Kidney (tissue), 14 donors: ENCODE results near the gene SCMH1. TPM values are rescaled to one million over a fixed set of nuclear protein-coding genes. Genes with fewer than 3 reads are reported as not detected.
A peak's percentile ranks its signal among the peaks of the same experiment; 100 is the strongest.

Experiments used
- DNase-seq, 5 donors: peaks; one replicate each; pipeline ENCODE4 v3.0.0-alpha.2; 2013 to 2020
- FAIRE-seq: peaks from 2 replicates; lab custom pipeline; 2012; peaks lifted over from hg19 to GRCh38; lab: Jason Lieb, UNC
- H3K27ac ChIP-seq, 2 donors: one replicate each; pipeline ENCODE4 v1.7.0; 2013; ENCODE audit warnings: low read depth in 2 of 2, low read length in 2 of 2, inconsistent platforms in 1 of 2
- H3K27me3 ChIP-seq: one replicate; pipeline ENCODE4 v1.7.1; 2013; ENCODE audit warnings: low read length, inconsistent platforms; ENCODE audit not compliant: control insufficient read depth, insufficient read depth
- H3K36me3 ChIP-seq, 3 donors: one replicate each; pipeline versions ENCODE4 v1.7.0 to v1.7.1; 2013; ENCODE audit warnings: low read length in 3 of 3, control low read depth in 1 of 3, inconsistent platforms in 1 of 3; ENCODE audit not compliant: insufficient read depth in 3 of 3, control insufficient read depth in 2 of 3
- H3K4me1 ChIP-seq, 3 donors: one replicate each; pipeline versions ENCODE4 v1.7.0 to v1.7.1; 2013; ENCODE audit warnings: low read length in 3 of 3, inconsistent platforms in 1 of 3, low read depth in 1 of 3; ENCODE audit not compliant: control insufficient read depth in 2 of 3, insufficient read depth in 2 of 3
- H3K4me3 ChIP-seq, 3 donors: one replicate each; pipeline versions ENCODE4 v1.7.0 to v1.8.1; 2013; ENCODE audit warnings: low read length in 3 of 3, control low read depth in 1 of 3, inconsistent platforms in 1 of 3
- H3K9ac ChIP-seq, 3 donors: one replicate each; pipeline versions ENCODE4 v1.7.0 to v1.7.1; 2013; ENCODE audit warnings: low read length in 3 of 3, control low read depth in 1 of 3, inconsistent platforms in 1 of 3
- H3K9me3 ChIP-seq, 3 donors: one replicate each; pipeline versions ENCODE4 v1.7.0 to v1.7.1; 2013; ENCODE audit warnings: low read length in 3 of 3, control low read depth in 1 of 3, inconsistent platforms in 1 of 3; ENCODE audit not compliant: control insufficient read depth in 2 of 3, insufficient read depth in 1 of 3
- intact Hi-C: fragments of 100-400 bp; cut with DNase I; formaldehyde crosslinking; loops from one replicate; pipeline ENCODE4 v1.11.1; 2022
- polyA plus RNA-seq: library from polyadenylated mRNA; stranded (reverse); fragments of 350-450 nt; fragmentation: Illumina TruSeq; extraction: RNeasy Lipid Tissue Mini Kit (QIAGEN cat#74804); gene quantifications from one replicate; pipeline ENCODE4 v1.2.3, GENCODE V29; 2014; ENCODE audit warnings: low read depth, low replicate concordance; ENCODE audit not compliant: insufficient read depth
- total RNA-seq: library from RNA; stranded (reverse); fragmentation: NEBNext Ultra II Directional; extraction: Animal tissue kit (Norgen Biotek cat#: 25700); gene quantifications from one replicate; pipeline ENCODE4 v1.2.1, GENCODE V29; 2021
- TF ChIP-seq, protein P1 (sequence below): IDR thresholded peaks from 3 replicates; pipeline ENCODE4 v1.5.1; 2012; ENCODE audit warnings: mild to moderate bottlenecking, moderate library complexity, borderline replicate concordance; ENCODE audit not compliant: insufficient read depth; ENCODE audit errors: extremely low read depth
- donor health status: control.
- donor health status: control.
- donor health status: control.
- donor health status: control.
- donor health status: control.
- donor health status: DM: yes; HTN: yes; CAD: no.
- donor health status: Normal renal cell carcinoma (clear cell type).

SCMH1 gene
- total and polyA plus RNA-seq, 2 donors from 2014 or later = 26.4 to 58.3 TPM

DNA sequence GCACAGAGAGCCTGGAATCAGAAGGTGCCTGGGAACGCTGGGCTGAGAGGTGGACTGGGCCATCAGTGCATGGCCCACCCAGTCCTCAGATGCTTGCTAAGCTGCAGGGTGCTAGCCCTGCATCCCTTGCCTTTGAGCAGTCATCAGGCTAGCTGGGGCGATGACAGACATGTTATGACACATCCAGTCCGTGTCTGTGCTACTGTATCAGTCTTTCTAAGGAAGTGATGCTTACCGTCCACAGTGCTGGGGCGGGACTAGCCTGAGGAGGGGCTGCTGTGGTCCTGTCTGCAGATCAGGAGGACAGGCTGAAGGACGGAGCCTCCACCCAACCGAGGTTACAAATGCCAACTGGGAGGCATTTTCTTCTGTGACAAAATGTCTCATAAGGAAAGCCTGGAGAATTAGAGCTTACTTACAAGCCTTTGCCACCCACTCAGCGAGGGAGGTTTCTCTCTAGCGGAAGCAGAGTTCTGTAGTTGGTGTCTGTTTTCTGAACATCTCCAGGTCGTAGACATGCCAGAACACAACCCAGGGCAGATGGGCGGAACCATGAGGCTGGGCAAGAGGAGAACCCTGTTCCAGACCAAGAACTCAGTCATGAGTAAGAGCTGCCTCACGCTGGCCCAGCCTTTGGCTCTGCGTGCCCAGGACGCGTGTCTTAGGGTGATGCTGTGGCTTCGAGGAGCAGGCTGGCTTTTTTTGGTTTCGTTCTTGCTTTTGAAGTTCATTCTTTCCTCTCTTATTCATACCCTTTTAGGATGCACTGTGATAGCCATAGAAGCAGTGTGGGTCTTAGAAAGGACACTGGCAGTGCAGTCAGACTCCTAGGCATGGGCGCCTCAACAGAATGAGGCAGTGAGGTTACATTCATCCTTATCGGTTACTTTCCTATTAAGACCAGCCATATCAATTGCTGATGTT, 234.9 kb downstream of the SCMH1 start:
- DNase-seq (no peak), FAIRE-seq (no peak)
- Histone ChIP-seq H3K9me3 (no peaks in the 10 kb centered on the region), H3K27ac (no peak overlapping the region), H3K4me3 (no peak overlapping the region), H3K27me3 (no peaks in the 10 kb centered on the region), H3K9ac (no peak overlapping the region), H3K36me3 (peaks cover 0 to 44% (median 33%) of the 10 kb centered on the region in 3 donors), H3K4me1 (peaks cover 0 to 9% (median 4%) of the 10 kb centered on the region in 3 donors)
- intact Hi-C loops = no loop called here
- TF ChIP-seq, protein P1, sequence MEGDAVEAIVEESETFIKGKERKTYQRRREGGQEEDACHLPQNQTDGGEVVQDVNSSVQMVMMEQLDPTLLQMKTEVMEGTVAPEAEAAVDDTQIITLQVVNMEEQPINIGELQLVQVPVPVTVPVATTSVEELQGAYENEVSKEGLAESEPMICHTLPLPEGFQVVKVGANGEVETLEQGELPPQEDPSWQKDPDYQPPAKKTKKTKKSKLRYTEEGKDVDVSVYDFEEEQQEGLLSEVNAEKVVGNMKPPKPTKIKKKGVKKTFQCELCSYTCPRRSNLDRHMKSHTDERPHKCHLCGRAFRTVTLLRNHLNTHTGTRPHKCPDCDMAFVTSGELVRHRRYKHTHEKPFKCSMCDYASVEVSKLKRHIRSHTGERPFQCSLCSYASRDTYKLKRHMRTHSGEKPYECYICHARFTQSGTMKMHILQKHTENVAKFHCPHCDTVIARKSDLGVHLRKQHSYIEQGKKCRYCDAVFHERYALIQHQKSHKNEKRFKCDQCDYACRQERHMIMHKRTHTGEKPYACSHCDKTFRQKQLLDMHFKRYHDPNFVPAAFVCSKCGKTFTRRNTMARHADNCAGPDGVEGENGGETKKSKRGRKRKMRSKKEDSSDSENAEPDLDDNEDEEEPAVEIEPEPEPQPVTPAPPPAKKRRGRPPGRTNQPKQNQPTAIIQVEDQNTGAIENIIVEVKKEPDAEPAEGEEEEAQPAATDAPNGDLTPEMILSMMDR = no peak

DNA sequence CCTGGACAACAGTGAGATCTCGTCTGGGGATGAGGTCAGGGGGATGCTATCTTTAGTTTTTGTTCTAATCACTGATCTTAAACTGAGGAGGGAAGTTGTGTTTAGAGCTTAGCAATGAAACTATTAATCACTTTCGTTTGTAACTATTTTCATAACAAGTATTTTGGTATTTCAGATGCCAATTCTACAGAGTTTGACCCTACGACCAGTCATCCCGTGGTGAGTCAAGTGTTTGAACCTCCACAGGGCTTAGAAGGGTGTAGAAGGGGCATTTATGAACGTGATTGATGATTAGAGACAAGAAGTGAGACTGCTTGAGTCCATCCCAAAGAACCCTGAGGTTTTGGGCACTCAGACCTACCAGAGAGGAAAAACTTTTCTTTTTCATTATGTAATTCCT, 236.2 kb downstream of the SCMH1 start:
- intact Hi-C loops = no loop called here
- TF ChIP-seq, protein P1 = no peak
- no peaks in the 10 kb centered on the region for H3K27me3 ChIP-seq
- no peak for FAIRE-seq
- H3K9ac ChIP-seq = no peak overlapping the region
- no peak for DNase-seq
- no peak overlapping the region for H3K4me3 ChIP-seq
- peaks cover 0 to 9% (median 4%) of the 10 kb centered on the region in 3 donors for H3K4me1 ChIP-seq
- H3K9me3 ChIP-seq = no peaks in the 10 kb centered on the region
- H3K36me3 ChIP-seq = peaks cover 0 to 45% (median 29%) of the 10 kb centered on the region in 3 donors
- H3K27ac ChIP-seq = no peak overlapping the region

DNA sequence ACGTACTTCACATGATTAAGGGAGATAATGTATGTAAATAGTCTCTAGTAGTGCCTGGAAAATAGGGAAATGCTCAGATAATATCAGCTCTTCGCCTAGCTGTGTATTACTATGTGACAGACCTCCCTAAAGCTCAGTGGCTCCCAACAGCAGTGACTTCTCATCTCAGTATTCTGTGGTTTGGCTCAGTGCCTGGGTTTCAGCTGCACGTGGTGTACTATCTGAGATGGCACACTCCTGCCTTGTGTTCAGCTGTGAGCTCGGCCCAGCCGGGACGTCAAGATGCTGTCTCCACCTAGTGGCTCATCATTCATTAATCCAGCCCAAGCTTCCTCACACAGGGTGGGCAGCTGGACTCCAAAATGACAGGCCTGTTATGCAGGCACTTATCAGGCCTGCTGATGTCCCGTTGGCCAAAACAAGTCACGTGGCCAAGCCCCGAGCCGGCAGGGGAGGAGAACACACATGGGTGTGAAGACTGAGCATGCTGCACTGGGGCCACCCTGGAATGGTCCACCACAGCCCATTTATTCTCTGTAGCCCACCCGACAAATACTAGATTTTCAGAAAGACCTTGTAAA, 238.4 kb downstream of the SCMH1 start:
- no peaks in the 10 kb centered on the region for H3K9me3 ChIP-seq
- DNase-seq = peak; percentile 69 to 97 (median 81)
- H3K36me3 ChIP-seq = peaks cover 0 to 41% (median 23%) of the 10 kb centered on the region in 3 donors
- intact Hi-C loops = no loop called here
- H3K4me1 ChIP-seq = peaks cover 0 to 9% (median 4%) of the 10 kb centered on the region in 3 donors
- H3K27me3 ChIP-seq = no peaks in the 10 kb centered on the region
- no peak overlapping the region for H3K4me3 ChIP-seq
- H3K27ac ChIP-seq = no peak overlapping the region
- FAIRE-seq = no peak
- H3K9ac ChIP-seq = no peak overlapping the region
- TF ChIP-seq, protein P1 = peak; percentile 63
